GM12873 (cell line): ENCODE data around the gene TRIM56.

Source experiments
- CTCF ChIP-seq: IDR thresholded peaks from 2 replicates; pipeline ENCODE4 v1.5.1; 2012; ENCODE audit warnings: low read depth, mild to moderate bottlenecking, moderate library complexity, low read length, control low read depth; ENCODE audit not compliant: insufficient read depth; ENCODE audit errors: missing control alignments

TRIM56 gene

GRCh38 chr7:101129603-101130117 is 44.4 kb downstream of the TRIM56 start:
- no peak for TF ChIP-seq CTCF

GRCh38 chr7:101133621-101134398 is 48.5 kb downstream of the TRIM56 start:
- no peak for TF ChIP-seq CTCF

- TF ChIP-seq CTCF: no peak
Observed at GRCh38 chr7:101134399-101134980, 49.2 kb downstream of the TRIM56 start.

GRCh38 chr7:101137651-101138212 is 52.5 kb downstream of the TRIM56 start:
- TF ChIP-seq CTCF: no peak

GRCh38 chr7:101138213-101138870 is 53.1 kb downstream of the TRIM56 start:
- TF ChIP-seq CTCF: peak; percentile 77

- TF ChIP-seq CTCF: no peak
Observed at GRCh38 chr7:101140339-101140699, 55.0 kb downstream of the TRIM56 start.
